Measurements from ENCODE around the gene OSBPL5.

OSBPL5 gene

GRCh38 chr11:3132831-3133260 is 32.3 kb downstream of the OSBPL5 start:
- no peak overlapping the region for H2AFZ ChIP-seq (ENCODE audit: insufficient read depth, low read length, poor library complexity)
- no peak overlapping the region for H2BK120ac ChIP-seq (ENCODE audit: insufficient read depth, low read length, poor library complexity)
- peaks cover 10 to 15% of the 10 kb centered on the region in 2 experiments for H3K36me3 ChIP-seq (ENCODE audit: control insufficient read depth in 1 of 2, insufficient read depth in 2 of 2, low read length in 2 of 2)
- no peak overlapping the region for H2BK5ac ChIP-seq (ENCODE audit: low read depth, low read length, poor library complexity)
- H2BK12ac ChIP-seq (ENCODE audit: low read length) = no peak overlapping the region
- no peak overlapping the region for H3K4ac ChIP-seq (ENCODE audit: low read depth, low read length)
- H3K18ac ChIP-seq (ENCODE audit: low read length) = no peak overlapping the region
- no peak overlapping the region for H4K8ac ChIP-seq (ENCODE audit: low read depth, low read length)
- no peak for DNase-seq
- no peak overlapping the region for H3K27ac ChIP-seq (ENCODE audit: low read depth, low read length)
- H2AK5ac ChIP-seq (ENCODE audit: low read length) = no peak overlapping the region
- H4K91ac ChIP-seq (ENCODE audit: low read depth, low read length) = no peak overlapping the region
- no peak overlapping the region for H3K23ac ChIP-seq (ENCODE audit: low read length)
- no CpG with 5 or more reads among the region's 8 CpGs for WGBS (ENCODE audit: extremely low coverage, insufficient coverage, insufficient read length)
- no peak overlapping the region for H3K4me2 ChIP-seq (ENCODE audit: low read length)
- H3K9me3 ChIP-seq (ENCODE audit: insufficient read depth, low read depth, low read length) = peaks cover 2% of the 10 kb centered on the region
- no peak overlapping the region for H3K9ac ChIP-seq (ENCODE audit: low read length)
- H3K27me3 ChIP-seq (ENCODE audit: insufficient read depth, low read length) = no peaks in the 10 kb centered on the region
- no peak overlapping the region for H3K4me3 ChIP-seq (ENCODE audit: low read depth, low read length)
- H3K14ac ChIP-seq (ENCODE audit: low read length) = no peak overlapping the region
- H3K4me1 ChIP-seq (ENCODE audit: control insufficient read depth in 1 of 2, insufficient read depth in 2 of 2, low read length in 2 of 2) = peaks cover 0 to 11% of the 10 kb centered on the region in 2 experiments
- H4K12ac ChIP-seq (ENCODE audit: low read depth, low read length) = no peak overlapping the region
- no peaks in the 10 kb centered on the region for H3K79me1 ChIP-seq (ENCODE audit: low read length)
- H3K79me2 ChIP-seq (ENCODE audit: control insufficient read depth, insufficient read depth, low read length, poor library complexity) = no peaks in the 10 kb centered on the region

GRCh38 chr11:3132271-3132781 is 32.8 kb downstream of the OSBPL5 start:
- no peak overlapping the region for H2BK12ac ChIP-seq (ENCODE audit: low read length)
- WGBS (ENCODE audit: extremely low coverage, insufficient coverage, insufficient read length) = no CpG with 5 or more reads among the region's 11 CpGs
- no peak overlapping the region for H3K18ac ChIP-seq (ENCODE audit: low read length)
- no peak overlapping the region for H3K4me3 ChIP-seq (ENCODE audit: low read depth, low read length)
- peaks cover 2% of the 10 kb centered on the region for H3K9me3 ChIP-seq (ENCODE audit: insufficient read depth, low read depth, low read length)
- no peak overlapping the region for H3K4ac ChIP-seq (ENCODE audit: low read depth, low read length)
- H4K12ac ChIP-seq (ENCODE audit: low read depth, low read length) = no peak overlapping the region
- no peak overlapping the region for H2AFZ ChIP-seq (ENCODE audit: insufficient read depth, low read length, poor library complexity)
- H4K91ac ChIP-seq (ENCODE audit: low read depth, low read length) = no peak overlapping the region
- H2AK5ac ChIP-seq (ENCODE audit: low read length) = no peak overlapping the region
- no peaks in the 10 kb centered on the region for H3K79me1 ChIP-seq (ENCODE audit: low read length)
- no peak for DNase-seq
- no peak overlapping the region for H3K9ac ChIP-seq (ENCODE audit: low read length)
- H3K23ac ChIP-seq (ENCODE audit: low read length) = no peak overlapping the region
- H4K8ac ChIP-seq (ENCODE audit: low read depth, low read length) = no peak overlapping the region
- H3K36me3 ChIP-seq (ENCODE audit: control insufficient read depth in 1 of 2, insufficient read depth in 2 of 2, low read length in 2 of 2) = peaks cover 14 to 20% of the 10 kb centered on the region in 2 experiments
- no peak overlapping the region for H2BK120ac ChIP-seq (ENCODE audit: insufficient read depth, low read length, poor library complexity)
- H3K79me2 ChIP-seq (ENCODE audit: control insufficient read depth, insufficient read depth, low read length, poor library complexity) = no peaks in the 10 kb centered on the region
- H3K14ac ChIP-seq (ENCODE audit: low read length) = no peak overlapping the region
- peaks cover 0 to 8% of the 10 kb centered on the region in 2 experiments for H3K4me1 ChIP-seq (ENCODE audit: control insufficient read depth in 1 of 2, insufficient read depth in 2 of 2, low read length in 2 of 2)
- no peak overlapping the region for H3K4me2 ChIP-seq (ENCODE audit: low read length)
- no peaks in the 10 kb centered on the region for H3K27me3 ChIP-seq (ENCODE audit: insufficient read depth, low read length)
- H3K27ac ChIP-seq (ENCODE audit: low read depth, low read length) = no peak overlapping the region
- H2BK5ac ChIP-seq (ENCODE audit: low read depth, low read length, poor library complexity) = no peak overlapping the region

- Histone ChIP-seq H2AFZ (ENCODE audit: insufficient read depth, low read length, poor library complexity) (no peak overlapping the region), H3K23ac (ENCODE audit: low read length) (no peak overlapping the region), H4K12ac (ENCODE audit: low read depth, low read length) (no peak overlapping the region), H3K27me3 (ENCODE audit: insufficient read depth, low read length) (no peaks in the 10 kb centered on the region), H3K4me2 (ENCODE audit: low read length) (no peak overlapping the region), H2BK12ac (ENCODE audit: low read length) (no peak overlapping the region), H3K4me3 (ENCODE audit: low read depth, low read length) (no peak overlapping the region), H3K79me2 (ENCODE audit: control insufficient read depth, insufficient read depth, low read length, poor library complexity) (no peaks in the 10 kb centered on the region), H3K36me3 (ENCODE audit: control insufficient read depth in 1 of 2, insufficient read depth in 2 of 2, low read length in 2 of 2) (peaks cover 23 to 25% of the 10 kb centered on the region in 2 experiments), H3K27ac (ENCODE audit: low read depth, low read length) (no peak overlapping the region), H3K14ac (ENCODE audit: low read length) (no peak overlapping the region), H3K9me3 (ENCODE audit: insufficient read depth, low read depth, low read length) (peaks cover 2% of the 10 kb centered on the region), H3K9ac (ENCODE audit: low read length) (no peak overlapping the region), H3K4me1 (ENCODE audit: control insufficient read depth in 1 of 2, insufficient read depth in 2 of 2, low read length in 2 of 2) (peaks cover 0 to 5% of the 10 kb centered on the region in 2 experiments), H4K91ac (ENCODE audit: low read depth, low read length) (no peak overlapping the region), H2BK120ac (ENCODE audit: insufficient read depth, low read length, poor library complexity) (no peak overlapping the region), H3K79me1 (ENCODE audit: low read length) (no peaks in the 10 kb centered on the region), H4K8ac (ENCODE audit: low read depth, low read length) (no peak overlapping the region), H3K4ac (ENCODE audit: low read depth, low read length) (no peak overlapping the region), H2BK5ac (ENCODE audit: low read depth, low read length, poor library complexity) (no peak overlapping the region), H2AK5ac (ENCODE audit: low read length) (no peak overlapping the region), H3K18ac (ENCODE audit: low read length) (no peak overlapping the region)
- WGBS (ENCODE audit: extremely low coverage, insufficient coverage, insufficient read length) = 100% methylated on average over 1 of the region's 2 CpGs
- DNase-seq = no peak
Measured at GRCh38 chr11:3131330-3131941, 33.7 kb downstream of the OSBPL5 start.

- no peak overlapping the region for H4K8ac ChIP-seq (ENCODE audit: low read depth, low read length)
- WGBS (ENCODE audit: extremely low coverage, insufficient coverage, insufficient read length) = no CpG with 5 or more reads among the region's 14 CpGs
- no peak overlapping the region for H3K14ac ChIP-seq (ENCODE audit: low read length)
- no peaks in the 10 kb centered on the region for H3K79me1 ChIP-seq (ENCODE audit: low read length)
- no peak overlapping the region for H2BK12ac ChIP-seq (ENCODE audit: low read length)
- H3K27ac ChIP-seq (ENCODE audit: low read depth, low read length) = no peak overlapping the region
- DNase-seq = peak; percentile 15 to 33
- H4K12ac ChIP-seq (ENCODE audit: low read depth, low read length) = no peak overlapping the region
- no peak overlapping the region for H4K91ac ChIP-seq (ENCODE audit: low read depth, low read length)
- H3K9me3 ChIP-seq (ENCODE audit: insufficient read depth, low read depth, low read length) = peaks cover 2% of the 10 kb centered on the region
- H2BK120ac ChIP-seq (ENCODE audit: insufficient read depth, low read length, poor library complexity) = no peak overlapping the region
- no peak overlapping the region for H3K4me2 ChIP-seq (ENCODE audit: low read length)
- H3K4me1 ChIP-seq (ENCODE audit: control insufficient read depth in 1 of 2, insufficient read depth in 2 of 2, low read length in 2 of 2) = no peaks in the 10 kb centered on the region
- no peak overlapping the region for H3K9ac ChIP-seq (ENCODE audit: low read length)
- H2BK5ac ChIP-seq (ENCODE audit: low read depth, low read length, poor library complexity) = no peak overlapping the region
- H3K27me3 ChIP-seq (ENCODE audit: insufficient read depth, low read length) = no peaks in the 10 kb centered on the region
- no peaks in the 10 kb centered on the region for H3K79me2 ChIP-seq (ENCODE audit: control insufficient read depth, insufficient read depth, low read length, poor library complexity)
- H3K18ac ChIP-seq (ENCODE audit: low read length) = no peak overlapping the region
- H3K4ac ChIP-seq (ENCODE audit: low read depth, low read length) = no peak overlapping the region
- peaks cover 26 to 28% of the 10 kb centered on the region in 2 experiments for H3K36me3 ChIP-seq (ENCODE audit: control insufficient read depth in 1 of 2, insufficient read depth in 2 of 2, low read length in 2 of 2)
- H3K4me3 ChIP-seq (ENCODE audit: low read depth, low read length) = no peak overlapping the region
- no peak overlapping the region for H3K23ac ChIP-seq (ENCODE audit: low read length)
- H2AFZ ChIP-seq (ENCODE audit: insufficient read depth, low read length, poor library complexity) = no peak overlapping the region
- no peak overlapping the region for H2AK5ac ChIP-seq (ENCODE audit: low read length)
Measured at GRCh38 chr11:3130269-3131071, 34.6 kb downstream of the OSBPL5 start.
